Mesothelial cell of epicardium (in vitro differentiated cells): Measurements from ENCODE around the gene ATXN7L2. TPM values are rescaled to one million over a fixed set of nuclear protein-coding genes. Genes with fewer than 3 reads are reported as not detected.

Source experiments
- DNase-seq, 2 experiments: peaks; one replicate each; pipeline ENCODE4 v3.0.0; 2021; ENCODE audit warnings: low spot score in 2 of 2; ENCODE audit not compliant: unreplicated experiment in 2 of 2
- H3K27ac Mint-ChIP-seq: 2 replicates; pipeline ENCODE4 v1.8.0; 2021; ENCODE audit warnings: mixed read lengths
- H3K27me3 Mint-ChIP-seq: 2 replicates; pipeline ENCODE4 v1.8.0; 2021; ENCODE audit warnings: low read depth, mixed read lengths
- H3K36me3 Mint-ChIP-seq: 2 replicates; pipeline ENCODE4 v1.8.0; 2021; ENCODE audit warnings: mixed read lengths
- H3K4me1 Mint-ChIP-seq: 2 replicates; pipeline ENCODE4 v1.8.0; 2021; ENCODE audit warnings: mixed read lengths
- H3K4me3 Mint-ChIP-seq: 2 replicates; pipeline ENCODE4 v1.8.0; 2021; ENCODE audit warnings: mild to moderate bottlenecking, moderate library complexity, mixed read lengths
- H3K9me3 Mint-ChIP-seq: 2 replicates; pipeline ENCODE4 v1.8.0; 2021; ENCODE audit warnings: mixed read lengths
- total RNA-seq: library from RNA; stranded (reverse); gene quantifications from 3 replicates; pipeline ENCODE4 v1.2.1, GENCODE V29; 2021
- TF ChIP-seq, protein P1 (sequence below): fragments of 200-600 bp; sonication (generic); IDR thresholded peaks from one replicate; pipeline ENCODE4 v1.5.0; 2021; ENCODE audit warnings: antibody characterized with exemption; ENCODE audit not compliant: unreplicated experiment

The ATXN7L2 gene
- total RNA-seq, 1 donor from 2014 or later: 13.8 TPM

DNA sequence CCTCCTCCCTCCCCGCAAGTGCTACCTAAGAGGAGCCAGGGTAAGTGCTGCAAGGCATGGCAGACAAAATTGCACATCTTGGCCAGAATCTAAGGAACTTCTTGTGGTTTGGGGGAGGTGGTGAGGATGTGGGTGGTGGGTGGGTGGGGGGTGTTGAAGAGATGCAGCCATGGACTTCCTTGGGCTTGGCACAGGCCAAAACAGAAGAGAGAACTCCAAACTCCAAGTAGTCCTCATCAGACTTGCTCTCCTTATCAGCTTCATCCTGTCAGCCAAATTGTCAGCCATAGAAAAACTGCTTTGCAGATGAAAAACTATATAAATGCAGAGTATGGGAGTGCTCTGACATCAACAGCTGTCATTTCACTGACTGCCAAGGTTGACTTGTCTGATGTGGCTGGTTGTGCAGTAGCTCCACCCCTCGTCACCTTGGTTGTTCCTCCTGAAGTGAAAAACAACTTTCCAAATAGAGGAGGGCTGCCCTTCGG lies 18.7 kb downstream of the ATXN7L2 start:
- H3K27ac Mint-ChIP-seq: peak overlapping the region; percentile 79
- H3K36me3 Mint-ChIP-seq: no peaks in the 10 kb centered on the region
- DNase-seq: no peak
- H3K4me3 Mint-ChIP-seq: no peak overlapping the region
- H3K4me1 Mint-ChIP-seq: peaks cover 21% of the 10 kb centered on the region
- TF ChIP-seq, protein P1, sequence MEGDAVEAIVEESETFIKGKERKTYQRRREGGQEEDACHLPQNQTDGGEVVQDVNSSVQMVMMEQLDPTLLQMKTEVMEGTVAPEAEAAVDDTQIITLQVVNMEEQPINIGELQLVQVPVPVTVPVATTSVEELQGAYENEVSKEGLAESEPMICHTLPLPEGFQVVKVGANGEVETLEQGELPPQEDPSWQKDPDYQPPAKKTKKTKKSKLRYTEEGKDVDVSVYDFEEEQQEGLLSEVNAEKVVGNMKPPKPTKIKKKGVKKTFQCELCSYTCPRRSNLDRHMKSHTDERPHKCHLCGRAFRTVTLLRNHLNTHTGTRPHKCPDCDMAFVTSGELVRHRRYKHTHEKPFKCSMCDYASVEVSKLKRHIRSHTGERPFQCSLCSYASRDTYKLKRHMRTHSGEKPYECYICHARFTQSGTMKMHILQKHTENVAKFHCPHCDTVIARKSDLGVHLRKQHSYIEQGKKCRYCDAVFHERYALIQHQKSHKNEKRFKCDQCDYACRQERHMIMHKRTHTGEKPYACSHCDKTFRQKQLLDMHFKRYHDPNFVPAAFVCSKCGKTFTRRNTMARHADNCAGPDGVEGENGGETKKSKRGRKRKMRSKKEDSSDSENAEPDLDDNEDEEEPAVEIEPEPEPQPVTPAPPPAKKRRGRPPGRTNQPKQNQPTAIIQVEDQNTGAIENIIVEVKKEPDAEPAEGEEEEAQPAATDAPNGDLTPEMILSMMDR: no peak
- H3K9me3 Mint-ChIP-seq: no peaks in the 10 kb centered on the region
- no peaks in the 10 kb centered on the region for H3K27me3 Mint-ChIP-seq

DNA sequence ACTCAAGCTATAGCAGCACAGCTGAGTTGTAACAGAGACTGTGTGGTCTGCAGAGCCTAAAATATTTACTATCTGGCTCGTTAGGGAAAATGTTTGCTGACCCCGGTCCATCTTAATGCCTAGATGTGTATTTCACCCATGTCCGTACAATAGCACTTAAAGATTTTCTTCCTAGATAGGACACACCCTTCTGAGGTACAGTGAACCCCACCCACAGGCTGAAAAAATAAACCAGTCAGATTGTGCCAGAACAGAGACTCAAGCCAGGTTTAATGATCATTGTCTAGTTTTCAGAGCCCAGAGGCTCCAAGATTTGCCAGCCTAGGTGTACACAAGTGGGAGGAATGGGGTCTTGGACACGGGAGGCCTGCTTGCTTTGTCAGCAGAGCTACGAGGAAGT lies 20.2 kb downstream of the ATXN7L2 start:
- H3K27ac Mint-ChIP-seq: no peak overlapping the region
- H3K4me1 Mint-ChIP-seq: peaks cover 22% of the 10 kb centered on the region
- no peak for DNase-seq
- TF ChIP-seq, protein P1: no peak
- peaks cover 4% of the 10 kb centered on the region for H3K27me3 Mint-ChIP-seq
- no peak overlapping the region for H3K4me3 Mint-ChIP-seq
- no peaks in the 10 kb centered on the region for H3K9me3 Mint-ChIP-seq
- no peaks in the 10 kb centered on the region for H3K36me3 Mint-ChIP-seq

DNA sequence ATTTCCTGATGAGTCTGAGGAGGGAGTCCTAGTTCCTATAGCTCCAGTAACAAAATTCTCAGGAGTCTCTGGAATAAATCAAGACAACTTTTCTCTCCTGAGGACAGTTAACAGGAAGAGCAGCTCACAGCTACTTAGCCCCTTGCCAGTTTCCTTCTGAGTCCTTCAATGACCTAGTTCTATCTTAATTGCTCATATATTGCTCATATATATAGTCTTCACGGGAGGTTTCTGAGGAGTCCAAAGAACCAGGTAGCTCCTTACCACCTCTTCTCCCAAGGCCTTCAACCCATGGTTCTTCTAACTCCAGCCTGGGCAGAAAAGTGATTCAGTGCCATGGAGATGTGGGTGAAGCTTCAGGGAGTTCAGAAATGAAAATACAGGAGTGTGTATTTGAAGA lies 21.3 kb downstream of the ATXN7L2 start:
- Mint-ChIP-seq H3K4me1 (peaks cover 28% of the 10 kb centered on the region), H3K27me3 (peaks cover 6% of the 10 kb centered on the region)
- no peak for DNase-seq

DNA sequence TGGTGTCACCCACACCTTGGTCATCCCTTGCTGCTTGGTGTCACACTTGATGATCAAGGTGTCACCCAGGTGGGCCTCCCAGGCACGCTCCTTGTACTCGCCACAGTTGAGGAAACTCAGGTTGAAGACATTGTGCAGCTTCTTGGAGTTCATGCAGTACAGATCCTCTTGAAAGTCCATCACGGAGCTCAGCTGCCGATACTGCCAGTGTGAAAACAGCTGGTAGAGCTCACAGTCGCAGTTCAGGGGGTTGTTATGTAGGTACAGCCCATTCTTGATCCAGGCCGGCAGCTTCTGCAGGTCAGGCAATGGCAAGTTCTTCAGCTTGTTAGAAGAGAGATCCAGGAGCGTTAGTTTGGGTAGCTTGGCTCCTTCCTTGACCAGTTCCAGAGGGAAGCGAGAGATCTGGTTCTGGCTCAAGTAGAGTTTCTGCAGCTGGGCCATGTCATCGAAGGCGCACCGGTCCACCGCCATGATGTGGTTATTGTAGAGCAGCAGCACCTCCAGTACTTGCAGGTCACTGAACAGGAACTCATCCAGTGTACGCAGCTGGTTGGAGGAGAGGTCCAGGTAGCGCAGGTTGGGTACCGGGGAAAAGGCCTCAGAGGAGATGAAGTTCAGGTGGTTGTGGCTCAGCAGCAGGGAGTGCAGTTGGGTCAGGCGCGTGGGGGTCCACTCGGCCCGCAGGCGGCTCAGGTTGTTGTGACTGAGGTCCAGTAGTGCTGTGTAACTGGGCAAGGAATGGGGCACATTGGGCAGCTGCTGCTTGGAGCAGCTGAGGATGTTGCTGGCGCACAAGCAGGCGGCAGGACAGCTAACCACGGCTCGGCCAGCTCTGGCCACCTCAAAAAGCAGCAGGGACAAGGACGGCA lies 24.5 kb downstream of the ATXN7L2 start:
- no peaks in the 10 kb centered on the region for H3K9me3 Mint-ChIP-seq
- peak overlapping the region; percentile 10 for H3K27ac Mint-ChIP-seq
- DNase-seq: no peak
- peaks cover 31% of the 10 kb centered on the region for H3K27me3 Mint-ChIP-seq
- TF ChIP-seq, protein P1: no peak
- peaks cover 15% of the 10 kb centered on the region for H3K4me1 Mint-ChIP-seq
- no peaks in the 10 kb centered on the region for H3K36me3 Mint-ChIP-seq
- H3K4me3 Mint-ChIP-seq: peak overlapping the region; percentile 76

More for the DNA sequence above, 21.3 kb downstream of the ATXN7L2 start:
- Mint-ChIP-seq H3K36me3 (no peaks in the 10 kb centered on the region), H3K4me3 (no peak overlapping the region), H3K9me3 (no peaks in the 10 kb centered on the region), H3K27ac (no peak overlapping the region)
- TF ChIP-seq, protein P1: no peak

DNA sequence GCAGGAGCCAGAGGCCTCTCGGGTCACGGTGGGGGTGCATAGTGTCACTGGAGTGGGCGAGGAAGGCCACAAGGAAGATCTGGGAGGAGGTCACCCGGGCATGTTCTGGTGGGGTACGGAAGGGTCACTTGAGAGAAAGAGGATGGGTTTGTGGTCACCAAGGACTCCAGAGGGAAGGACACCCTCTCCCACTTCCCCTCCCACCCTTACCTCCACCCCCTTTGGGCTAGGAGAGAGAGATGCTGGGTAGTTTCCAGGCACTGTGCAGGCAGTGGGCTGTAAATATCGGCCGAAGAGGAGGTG lies 25.1 kb downstream of the ATXN7L2 start:
- DNase-seq: no peak
- peaks cover 33% of the 10 kb centered on the region for H3K27me3 Mint-ChIP-seq
- TF ChIP-seq, protein P1: no peak
- peak overlapping the region; percentile 10 for H3K27ac Mint-ChIP-seq
- peak overlapping the region; percentile 76 for H3K4me3 Mint-ChIP-seq
- peaks cover 15% of the 10 kb centered on the region for H3K4me1 Mint-ChIP-seq
- no peaks in the 10 kb centered on the region for H3K9me3 Mint-ChIP-seq
- H3K36me3 Mint-ChIP-seq: no peaks in the 10 kb centered on the region
